ENCODE data around the gene HDAC11.

HDAC11 gene

GRCh38 chr3:13544951-13545651 is 65.0 kb downstream of the HDAC11 start:
- DNase-seq, result no peak

- DNase-seq, result no peak
Observed at GRCh38 chr3:13545952-13546454, 65.9 kb downstream of the HDAC11 start.

- no peak for DNase-seq
Observed at GRCh38 chr3:13546667-13547171, 66.6 kb downstream of the HDAC11 start.

- no peak for DNase-seq
Observed at GRCh38 chr3:13547591-13548371, 67.7 kb downstream of the HDAC11 start.

GRCh38 chr3:13548696-13549622 is 68.9 kb downstream of the HDAC11 start, which contains the start of gene FBLN2:
FBLN2 (plus strand) TSS chr3:13549125; CDS start chr3:13570356, 21,231 bp downstream.
- DNase-seq, result peak; percentile 13

GRCh38 chr3:13549623-13550422 is 69.7 kb downstream of the HDAC11 start:
- DNase-seq, result no peak

GRCh38 chr3:13550423-13550690 is 70.3 kb downstream of the HDAC11 start:
- DNase-seq, result no peak

- no peak for DNase-seq
Observed at GRCh38 chr3:13550791-13551360, 70.8 kb downstream of the HDAC11 start.

- DNase-seq, result no peak
Observed at GRCh38 chr3:13552857-13553652, 72.9 kb downstream of the HDAC11 start.

GRCh38 chr3:13553686-13554085 is 73.6 kb downstream of the HDAC11 start:
- DNase-seq, result no peak

- no peak for DNase-seq
Observed at GRCh38 chr3:13555753-13556152, 75.6 kb downstream of the HDAC11 start.

Measured in NCI-H2029 (cell line).